PC-9 (cell line): Measurements from ENCODE around the gene HSPG2. TPM values are rescaled to one million over a fixed set of nuclear protein-coding genes. Genes with fewer than 3 reads are reported as not detected.

Experiments used
- BruUV-seq: library from RNA; stranded (reverse); fragments of 400-500 nt; replicated peaks from 2 replicates; lab custom pipeline; 2021; lab: Mats Ljungman, UMichigan
- CTCF ChIA-PET: fragments of 300-600 bp; sonication (Branson Sonifier 250); formaldehyde crosslinking; loops from one replicate; lab custom pipeline; 2022; ENCODE audit warnings: antibody characterized with exemption; lab: Charles Lee
- POLR2A ChIA-PET: fragments of 300-600 bp; sonication (Branson Sonifier 250); formaldehyde crosslinking; loops from one replicate; lab custom pipeline; 2022; ENCODE audit warnings: antibody characterized with exemption; ENCODE audit not compliant: unreplicated experiment; lab: Charles Lee
- DNase-seq, 2 experiments: peaks; one replicate each; pipeline versions ENCODE4 v3.0.0 to v3.0.0-alpha.2; 2015 to 2022; ENCODE audit warnings: mixed read lengths in 1 of 2
- H2AFZ ChIP-seq: fragments of 200-600 bp; sonication (generic); 2 replicates; pipeline ENCODE4 v1.8.1; 2017; ENCODE audit warnings: antibody characterized with exemption
- H3F3A ChIP-seq: fragments of 200-600 bp; sonication (generic); 2 replicates; pipeline ENCODE4 v1.8.1; 2017; ENCODE audit warnings: antibody characterized with exemption, mild to moderate bottlenecking, low read depth; ENCODE audit not compliant: insufficient read depth
- H3K27ac ChIP-seq: fragments of 200-600 bp; sonication (generic); 2 replicates; pipeline ENCODE4 v1.6.1; 2016; ENCODE audit warnings: mixed run types
- H3K27me3 ChIP-seq: fragments of 200-600 bp; sonication (generic); 2 replicates; pipeline ENCODE4 v1.6.1; 2016; ENCODE audit warnings: low read depth, mixed run types; ENCODE audit not compliant: insufficient read depth
- H3K36me3 ChIP-seq: fragments of 200-600 bp; sonication (generic); 2 replicates; pipeline ENCODE4 v1.6.1; 2016; ENCODE audit warnings: low read depth, mixed run types
- H3K4me1 ChIP-seq: fragments of 200-600 bp; sonication (generic); replicated peaks from 2 replicates; pipeline ENCODE4 v1.6.1; 2016; ENCODE audit warnings: mixed run types; ENCODE audit not compliant: insufficient read depth
- H3K4me2 ChIP-seq: fragments of 200-600 bp; sonication (generic); 2 replicates; pipeline ENCODE4 v1.6.1; 2017; ENCODE audit warnings: mixed run types
- H3K4me3 ChIP-seq: fragments of 200-600 bp; sonication (generic); 2 replicates; pipeline ENCODE4 v1.6.1; 2016; ENCODE audit warnings: mixed run types
- H3K79me2 ChIP-seq: fragments of 200-600 bp; sonication (generic); 2 replicates; pipeline ENCODE4 v1.6.1; 2017; ENCODE audit warnings: low read depth, mixed run types
- H3K9me2 ChIP-seq: fragments of 200-600 bp; sonication (generic); 2 replicates; pipeline ENCODE4 v1.8.1; 2017; ENCODE audit warnings: mild to moderate bottlenecking; ENCODE audit not compliant: insufficient read depth
- H3K9me3 ChIP-seq: fragments of 200-600 bp; sonication (generic); 2 replicates; pipeline ENCODE4 v1.8.1; 2016; ENCODE audit warnings: low read depth; ENCODE audit not compliant: insufficient read depth
- H4K20me1 ChIP-seq: fragments of 200-600 bp; sonication (generic); 2 replicates; pipeline ENCODE4 v1.8.1; 2017; ENCODE audit not compliant: insufficient read depth
- EZH2 ChIP-seq: fragments of 200-600 bp; sonication (generic); IDR thresholded peaks from 2 replicates; pipeline ENCODE4 v1.8.0; 2017; ENCODE audit warnings: antibody characterized with exemption, low read depth
- intact Hi-C: fragments of 100-400 bp; cut with micrococcal nuclease; formaldehyde crosslinking; loops from one replicate; pipeline ENCODE4 v1.10.0; 2022; ENCODE audit not compliant: unreplicated experiment
- total RNA-seq: library from RNA; stranded (reverse); gene quantifications from 2 replicates; pipeline ENCODE4 v1.2.3, GENCODE V29; 2021
- TF ChIP-seq, protein P1 (sequence below): fragments of 200-600 bp; sonication (generic); conservative IDR thresholded peaks from 2 replicates; pipeline ENCODE4 v1.6.1; 2017; ENCODE audit warnings: mixed run types, antibody characterized with exemption, mild to moderate bottlenecking, moderate library complexity

Gene HSPG2
- total RNA-seq, 1 experiment from 2014 or later, result 126 TPM

DNA sequence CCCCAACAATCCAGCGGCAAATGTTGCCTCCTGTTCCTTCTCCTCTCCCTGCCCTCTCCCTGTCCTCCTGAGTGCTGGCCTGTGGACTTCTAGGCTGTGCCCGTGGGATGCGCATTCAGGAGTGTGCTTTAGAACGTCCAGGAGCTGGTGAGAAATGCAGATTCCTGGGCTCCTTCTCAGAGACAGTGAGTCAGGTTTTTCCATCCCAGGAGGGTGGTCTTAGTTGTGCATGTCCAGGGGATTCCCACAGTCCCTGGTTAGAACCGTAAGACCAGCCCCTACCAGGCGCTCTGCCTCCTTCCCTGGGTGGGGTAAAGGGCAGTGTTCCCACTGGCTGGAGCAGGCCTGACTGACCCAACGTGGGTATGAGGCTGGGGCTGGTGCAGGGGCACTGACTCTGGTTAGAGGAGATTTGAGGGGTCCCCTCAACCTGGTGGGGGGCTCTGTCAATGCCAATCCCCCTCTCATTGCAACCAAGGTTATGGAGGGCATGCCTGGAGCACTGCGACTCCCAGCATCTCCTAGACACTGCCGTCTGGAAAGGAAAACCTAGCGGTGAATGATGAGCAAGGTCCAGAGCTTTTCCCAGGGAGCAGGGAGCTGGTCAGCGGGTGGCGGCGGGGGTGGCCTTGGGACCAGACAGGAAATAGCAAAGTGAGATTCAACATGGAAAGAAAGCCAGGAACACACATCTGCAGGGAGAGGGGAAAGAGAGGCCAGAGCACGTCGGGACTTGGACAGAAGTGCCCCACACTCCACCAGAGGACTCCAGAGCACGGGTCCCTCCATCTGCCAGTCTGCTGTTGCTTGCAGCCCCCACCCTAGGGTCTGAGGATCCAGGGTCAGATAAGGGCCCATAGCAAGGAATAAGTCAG is 38.5 kb downstream of the HSPG2 start:
- intact Hi-C loops, result no loop called here
- Histone ChIP-seq H3K27ac (no peak overlapping the region), H3K9me3 (no peaks in the 10 kb centered on the region), H3K4me1 (no peaks in the 10 kb centered on the region), H4K20me1 (no peaks in the 10 kb centered on the region; the same call in 1 of the 2 replicates), H3K27me3 (no peaks in the 10 kb centered on the region), H3K36me3 (no peaks in the 10 kb centered on the region), H3K4me2 (no peak overlapping the region), H3K9me2 (no peaks in the 10 kb centered on the region), H3K4me3 (no peak overlapping the region), H3F3A (no peaks in the 10 kb centered on the region), H3K79me2 (no peaks in the 10 kb centered on the region), H2AFZ (no peak overlapping the region)
- BruUV-seq, result no TSS peak
- CTCF ChIA-PET, result no interaction called here
- TF ChIP-seq EZH2, result no peak
- TF ChIP-seq, protein P1, sequence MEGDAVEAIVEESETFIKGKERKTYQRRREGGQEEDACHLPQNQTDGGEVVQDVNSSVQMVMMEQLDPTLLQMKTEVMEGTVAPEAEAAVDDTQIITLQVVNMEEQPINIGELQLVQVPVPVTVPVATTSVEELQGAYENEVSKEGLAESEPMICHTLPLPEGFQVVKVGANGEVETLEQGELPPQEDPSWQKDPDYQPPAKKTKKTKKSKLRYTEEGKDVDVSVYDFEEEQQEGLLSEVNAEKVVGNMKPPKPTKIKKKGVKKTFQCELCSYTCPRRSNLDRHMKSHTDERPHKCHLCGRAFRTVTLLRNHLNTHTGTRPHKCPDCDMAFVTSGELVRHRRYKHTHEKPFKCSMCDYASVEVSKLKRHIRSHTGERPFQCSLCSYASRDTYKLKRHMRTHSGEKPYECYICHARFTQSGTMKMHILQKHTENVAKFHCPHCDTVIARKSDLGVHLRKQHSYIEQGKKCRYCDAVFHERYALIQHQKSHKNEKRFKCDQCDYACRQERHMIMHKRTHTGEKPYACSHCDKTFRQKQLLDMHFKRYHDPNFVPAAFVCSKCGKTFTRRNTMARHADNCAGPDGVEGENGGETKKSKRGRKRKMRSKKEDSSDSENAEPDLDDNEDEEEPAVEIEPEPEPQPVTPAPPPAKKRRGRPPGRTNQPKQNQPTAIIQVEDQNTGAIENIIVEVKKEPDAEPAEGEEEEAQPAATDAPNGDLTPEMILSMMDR, result no peak
- no peak for DNase-seq
- POLR2A ChIA-PET, result no interaction called here

DNA sequence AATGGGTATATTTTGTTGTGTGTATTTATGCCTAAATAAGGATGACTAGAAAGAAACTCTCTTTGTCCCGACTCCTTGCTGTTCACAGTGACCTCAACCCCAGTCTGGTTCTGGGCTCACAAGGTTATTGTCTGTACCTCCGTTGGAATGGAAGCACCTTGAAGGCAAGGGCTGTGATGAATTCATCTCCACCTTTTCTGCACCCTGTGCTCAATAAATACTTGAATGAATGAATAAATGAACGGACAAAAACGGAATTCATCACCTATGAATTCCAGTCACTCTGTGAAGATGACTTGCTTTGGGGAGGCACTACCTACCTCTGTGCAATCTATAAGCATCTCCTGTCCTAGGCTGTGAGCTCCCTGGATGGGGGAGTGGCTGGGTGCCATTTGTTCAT is 39.3 kb downstream of the HSPG2 start:
- no TSS peak for BruUV-seq
- H3K4me1 ChIP-seq, result no peaks in the 10 kb centered on the region
- no peak overlapping the region for H3K4me3 ChIP-seq
- no peak overlapping the region for H3K4me2 ChIP-seq
- H3K27me3 ChIP-seq, result no peaks in the 10 kb centered on the region
- intact Hi-C loops, result loop anchor here (2.0 kb wide), 3 partner anchors 33 to 59 kb away; no protein-coding TSS in a partner anchor
- H3K79me2 ChIP-seq, result no peaks in the 10 kb centered on the region
- ChIA-PET CTCF (no interaction called here), POLR2A (no interaction called here)
- no peak overlapping the region for H2AFZ ChIP-seq
- no peaks in the 10 kb centered on the region; the same call in 1 of the 2 replicates for H4K20me1 ChIP-seq
- no peaks in the 10 kb centered on the region for H3K36me3 ChIP-seq
- no peaks in the 10 kb centered on the region for H3F3A ChIP-seq
- H3K27ac ChIP-seq, result no peak overlapping the region
- no peak for TF ChIP-seq EZH2
- TF ChIP-seq, protein P1, result no peak
- H3K9me3 ChIP-seq, result no peaks in the 10 kb centered on the region
- H3K9me2 ChIP-seq, result no peaks in the 10 kb centered on the region
- DNase-seq, result no peak

DNA sequence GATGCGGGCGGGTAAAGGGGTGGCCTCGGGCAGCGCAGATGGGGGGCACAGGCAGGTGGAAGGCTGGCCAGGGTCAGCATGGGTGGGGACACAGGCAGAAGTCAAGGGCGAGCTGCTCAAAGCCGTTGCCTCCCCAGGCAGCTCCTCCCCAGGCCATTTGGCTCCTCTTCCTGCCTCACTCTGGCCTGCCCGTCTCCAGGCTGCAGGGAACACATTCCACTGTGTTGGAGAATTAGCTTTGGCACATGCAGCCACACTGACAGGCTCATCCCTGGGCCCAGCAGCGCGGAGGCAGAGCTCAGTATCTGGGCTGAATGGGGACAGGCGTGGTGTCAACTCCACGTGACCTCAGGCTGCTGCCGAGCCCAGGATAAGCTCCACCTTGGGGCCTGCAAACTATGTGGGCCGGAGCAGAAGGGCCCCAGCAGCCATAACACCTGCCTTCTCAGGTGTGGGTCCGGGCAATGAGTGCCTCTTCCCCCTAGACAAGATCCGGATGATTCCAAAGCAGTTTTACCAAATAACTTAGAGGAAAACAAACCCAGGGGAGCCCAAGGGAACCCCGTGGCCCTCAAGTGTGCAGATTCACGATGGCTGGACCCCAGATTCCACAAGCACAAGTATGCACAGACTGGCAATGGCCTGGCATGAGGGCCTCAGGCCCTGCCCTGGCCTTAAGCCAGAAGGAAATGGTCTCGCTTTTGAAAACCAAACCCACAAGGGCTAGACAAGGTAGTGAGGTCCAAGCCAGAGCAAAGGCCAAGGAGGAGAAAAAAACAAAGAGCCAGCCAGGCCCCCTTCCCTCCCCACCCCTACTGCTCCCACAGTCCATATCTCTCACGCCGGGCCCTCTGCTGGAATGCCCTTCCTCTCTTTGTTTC is 40.2 kb downstream of the HSPG2 start:
- Histone ChIP-seq H3K4me2 (no peak overlapping the region), H2AFZ (no peak overlapping the region), H3K4me3 (no peak overlapping the region), H3K9me2 (no peaks in the 10 kb centered on the region), H3K27me3 (no peaks in the 10 kb centered on the region), H3K9me3 (no peaks in the 10 kb centered on the region), H3K27ac (no peak overlapping the region), H3F3A (no peaks in the 10 kb centered on the region), H3K36me3 (no peaks in the 10 kb centered on the region), H4K20me1 (no peaks in the 10 kb centered on the region; the same call in 1 of the 2 replicates), H3K4me1 (no peaks in the 10 kb centered on the region), H3K79me2 (no peaks in the 10 kb centered on the region)
- peak in 1 of 2 experiments; percentile 72 for DNase-seq
- TF ChIP-seq EZH2, result no peak
- TF ChIP-seq, protein P1, result no peak
- ChIA-PET CTCF (interaction anchor here (0.6 kb wide), 2 partner anchors 38 to 68 kb away, joined by 4 read pairs; no protein-coding TSS in a partner anchor), POLR2A (interaction anchor here (0.6 to 0.7 kb wide), 2 partner anchors 43 to 114 kb away, joined by 4 to 5 read pairs; partner anchors contain the start of gene USP48)
- BruUV-seq, result no TSS peak
- intact Hi-C loops, result loop anchor here (2.0 kb wide), 3 partner anchors 34 to 60 kb away; no protein-coding TSS in a partner anchor
